ENCODE data around the gene PLAU.
"Not testable (repeated sequence)": the region's sequence is repeated elsewhere in the genome, so short reads cannot be mapped to it uniquely, and the experiment has no call there.

PLAU gene

GRCh38 chr10:73956476-73957359 is 45.8 kb downstream of the PLAU start:
- no peak for DNase-seq

DNA sequence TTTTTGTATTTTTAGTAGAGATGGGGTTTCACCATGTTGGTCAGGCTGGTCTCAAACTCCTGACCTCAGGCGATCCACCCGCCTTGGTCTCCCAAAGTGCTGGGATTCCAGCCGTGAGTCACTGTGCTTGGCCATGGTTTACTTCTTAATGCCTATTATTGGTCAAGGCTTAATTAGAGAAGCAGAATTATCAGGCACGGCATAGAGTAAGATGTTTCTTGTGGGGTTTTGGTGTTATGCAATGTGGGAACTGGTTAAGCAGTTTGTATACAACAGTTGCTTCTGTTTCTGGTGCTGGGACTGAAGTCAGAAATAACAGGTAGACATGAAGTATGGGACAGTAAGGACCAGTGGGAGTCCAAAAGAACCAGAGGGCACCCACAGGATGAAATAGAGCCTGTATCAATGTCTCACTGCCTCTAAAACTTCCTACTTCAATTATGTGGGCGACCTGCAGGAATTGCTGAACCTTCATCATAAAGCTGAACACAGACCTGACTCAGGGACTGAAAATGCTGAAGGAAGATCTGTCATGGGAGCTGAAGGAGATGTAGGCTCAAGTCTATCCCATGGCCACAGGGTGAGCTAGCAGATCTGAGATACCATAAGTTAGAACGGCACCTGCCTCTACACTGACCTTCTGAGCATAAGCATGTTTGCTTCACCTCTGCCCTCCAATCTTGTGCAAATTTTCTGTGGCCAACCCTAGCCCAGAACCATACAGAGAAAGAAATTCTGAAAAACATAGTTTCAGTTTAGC is 48.7 kb downstream of the PLAU start:
- no peak for DNase-seq

- DNase-seq, result no peak
Observed at GRCh38 chr10:73962386-73962785, 51.5 kb downstream of the PLAU start.

DNA sequence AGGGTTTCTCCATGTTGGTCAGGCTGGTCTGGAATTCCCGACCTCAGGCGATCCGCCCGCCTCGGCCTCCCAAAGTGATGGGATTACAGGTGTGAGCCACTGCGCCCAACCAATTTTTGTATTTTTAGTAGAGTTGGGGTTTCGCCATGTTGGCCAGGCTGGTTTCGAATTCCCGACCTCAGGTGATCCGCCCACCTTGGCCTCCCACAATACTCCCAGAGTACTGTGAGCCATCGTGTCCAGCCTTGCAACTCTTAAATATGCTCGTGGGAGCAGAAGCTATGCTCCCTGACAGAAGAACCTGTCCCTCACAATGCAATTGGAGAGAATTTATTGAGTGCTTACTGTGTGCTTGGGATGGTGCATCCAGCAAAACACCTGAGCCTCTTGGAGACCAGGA is 52.6 kb downstream of the PLAU start:
- DNase-seq, result not testable (repeated sequence)

- DNase-seq, result peak; percentile 36
Observed at GRCh38 chr10:73964743-73965142, 53.8 kb downstream of the PLAU start.

DNA sequence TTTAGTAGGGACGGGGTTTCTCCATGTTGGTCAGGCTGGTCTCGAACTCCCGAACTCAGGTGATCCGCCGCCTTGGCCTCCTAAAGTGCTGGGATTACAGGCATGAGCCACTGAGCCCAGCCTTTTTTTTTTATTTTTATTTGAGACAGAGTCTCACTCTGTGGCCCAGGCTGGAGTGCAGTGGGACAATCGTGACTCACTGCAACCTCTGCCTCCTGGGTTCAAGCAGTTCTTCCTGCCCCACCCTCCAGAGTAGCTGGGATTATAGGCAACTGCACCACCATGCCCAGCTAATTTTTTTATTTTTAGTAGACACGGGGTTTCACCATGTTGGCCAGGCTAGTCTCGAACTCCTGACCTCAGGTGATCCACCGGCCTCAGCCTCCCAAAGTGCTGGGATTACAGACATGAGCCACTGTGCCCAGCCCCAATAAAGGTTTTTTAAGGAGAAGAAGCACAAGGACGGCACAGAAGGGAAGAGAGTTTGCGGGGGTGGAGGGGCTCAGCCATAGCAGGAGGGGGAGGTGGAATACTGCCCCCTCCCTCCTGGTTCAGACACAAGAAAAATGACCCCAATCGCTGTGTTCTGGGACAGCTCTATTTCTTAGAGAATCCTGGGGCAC is 54.4 kb downstream of the PLAU start:
- DNase-seq, result not testable (repeated sequence)

GRCh38 chr10:73965890-73966768 is 55.2 kb downstream of the PLAU start:
- peak; percentile 100 for DNase-seq

GRCh38 chr10:73967022-73967429 is 56.1 kb downstream of the PLAU start:
- no peak for DNase-seq
